GM13976 (cell line): ENCODE data around the gene NOTCH2.
"Not testable (repeated sequence)": the region's sequence is repeated elsewhere in the genome, so short reads cannot be mapped to it uniquely, and the experiment has no call there.

Experiments used
- DNase-seq: peaks from one replicate; pipeline ENCODE4 v3.0.0; 2012; ENCODE audit warnings: low spot score
- in situ Hi-C: fragments of 300-500 bp; cut with MboI; formaldehyde crosslinking; loops from one replicate; pipeline ENCODE4 v1.12.0; 2022; ENCODE audit warnings: low sequenced_read_pairs, mixed read lengths, inconsistent platforms; ENCODE audit not compliant: unreplicated experiment

Gene NOTCH2

DNA sequence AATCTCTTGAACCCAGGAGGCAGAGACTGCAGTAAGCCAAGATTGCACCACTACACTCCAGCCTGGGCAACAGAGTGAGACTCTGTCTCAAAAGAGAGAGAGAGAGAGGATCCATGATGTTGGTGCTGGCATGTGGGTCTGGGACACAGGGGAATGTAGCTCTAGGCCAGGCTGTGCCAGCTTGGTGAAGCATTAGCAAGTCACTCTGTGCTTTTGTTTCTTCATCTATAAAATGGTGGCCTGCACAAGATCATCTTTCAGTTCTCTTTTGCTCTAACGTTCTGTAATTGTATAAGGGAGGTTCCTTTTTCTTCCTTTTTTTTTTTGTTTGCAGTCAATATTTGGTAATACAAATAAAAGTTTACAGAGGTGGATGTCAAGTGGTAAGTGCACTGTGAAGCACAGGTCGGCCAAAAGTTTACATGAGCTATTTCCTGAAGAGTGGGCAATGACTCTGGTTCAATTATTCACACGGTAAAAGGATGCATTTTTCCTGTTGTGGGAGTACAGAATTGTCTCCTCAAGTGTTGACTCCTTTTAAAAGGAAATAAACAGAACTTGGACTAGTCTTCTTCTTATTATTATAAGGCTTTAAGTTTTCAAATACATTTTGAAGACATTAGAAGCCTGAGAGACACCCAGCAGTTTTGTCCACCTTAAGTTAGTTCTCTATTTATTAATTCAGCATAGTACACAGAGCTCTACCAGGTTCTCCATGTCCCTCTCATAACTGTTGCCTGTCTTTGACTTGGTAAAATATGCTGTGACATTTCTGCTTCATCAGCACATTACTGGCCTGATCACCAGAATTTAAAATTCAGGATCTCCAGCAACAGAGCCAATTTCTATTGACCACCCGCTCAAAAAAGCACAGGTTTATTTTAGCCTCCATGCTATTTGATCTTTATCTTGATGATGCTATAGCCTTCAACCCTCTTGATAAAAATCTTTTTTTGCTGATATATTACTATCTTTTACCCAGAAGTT is 23.1 kb upstream of the NOTCH2 start:
- DNase-seq, in situ Hi-C loops: not testable (repeated sequence)

DNA sequence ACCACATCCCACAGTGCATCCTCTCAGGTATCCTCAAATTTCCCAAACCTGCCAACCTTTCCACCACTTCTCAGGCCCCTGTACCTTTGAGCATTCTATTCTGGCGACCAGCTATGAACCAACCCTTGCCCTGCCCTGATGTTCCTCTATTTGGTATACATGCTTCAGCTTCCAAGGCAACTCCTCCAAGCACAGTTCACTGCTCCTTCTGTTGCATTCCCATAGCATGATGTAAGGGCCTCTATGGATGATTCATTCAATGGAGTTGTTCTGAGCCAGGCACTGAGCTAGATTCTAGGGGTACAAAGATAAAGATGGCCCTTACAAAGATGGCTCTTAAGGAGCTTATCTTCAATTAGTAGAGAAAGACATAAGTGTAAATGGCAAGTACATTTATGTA is 21.4 kb upstream of the NOTCH2 start:
- in situ Hi-C loops, DNase-seq: not testable (repeated sequence)

DNA sequence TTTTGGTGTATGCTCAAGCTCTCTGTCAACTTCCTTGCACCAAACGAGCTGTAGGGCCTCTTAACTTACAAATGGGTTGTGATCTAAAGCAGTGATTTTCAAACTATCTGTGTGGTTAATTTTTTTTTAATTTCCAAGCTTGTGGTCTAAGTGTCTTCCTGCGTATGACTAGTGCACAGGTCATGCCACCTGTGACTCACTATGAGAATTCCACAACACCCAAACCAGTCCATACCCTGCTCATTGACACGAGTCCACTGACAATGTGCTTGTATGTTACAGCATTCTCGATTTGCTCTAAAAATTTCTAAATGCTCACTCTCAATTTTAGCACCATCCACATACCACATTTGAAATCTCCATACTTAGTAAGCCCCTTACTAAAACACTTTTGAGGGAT is 18.5 kb upstream of the NOTCH2 start:
- in situ Hi-C loops, DNase-seq: not testable (repeated sequence)

- in situ Hi-C loops, result not testable (repeated sequence)
Measured at GRCh38 chr1:120069920-120070214, 405 bp upstream of the NOTCH2 start.

DNA sequence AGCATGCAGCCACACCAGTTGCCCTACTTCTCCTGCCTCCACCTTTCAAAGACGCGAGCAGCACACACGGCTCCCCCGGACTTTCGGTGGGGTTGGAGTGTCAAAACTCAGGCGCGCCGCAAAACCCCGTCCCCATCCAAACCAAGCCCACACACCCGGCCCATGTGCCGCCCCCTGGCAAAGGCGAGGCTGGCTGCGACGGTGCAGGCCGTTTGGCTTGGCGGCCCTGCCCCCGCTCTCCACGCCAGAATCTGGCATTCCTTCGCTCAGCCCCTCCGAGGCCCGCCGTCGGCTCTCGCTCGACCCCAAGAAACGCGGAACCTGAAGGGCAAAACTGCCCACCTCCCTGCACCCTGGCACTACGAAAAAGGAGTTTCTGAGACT is 787 bp downstream of the NOTCH2 start:
- DNase-seq, in situ Hi-C loops: not testable (repeated sequence)

More at GRCh38 chr1:120069920-120070214, 405 bp upstream of the NOTCH2 start:
- not testable (repeated sequence) for DNase-seq

- DNase-seq, in situ Hi-C loops: not testable (repeated sequence)
Measured at GRCh38 chr1:120048208-120048607, 21.3 kb downstream of the NOTCH2 start.

GRCh38 chr1:120041771-120042170 is 27.7 kb downstream of the NOTCH2 start:
- in situ Hi-C loops, DNase-seq: not testable (repeated sequence)

DNA sequence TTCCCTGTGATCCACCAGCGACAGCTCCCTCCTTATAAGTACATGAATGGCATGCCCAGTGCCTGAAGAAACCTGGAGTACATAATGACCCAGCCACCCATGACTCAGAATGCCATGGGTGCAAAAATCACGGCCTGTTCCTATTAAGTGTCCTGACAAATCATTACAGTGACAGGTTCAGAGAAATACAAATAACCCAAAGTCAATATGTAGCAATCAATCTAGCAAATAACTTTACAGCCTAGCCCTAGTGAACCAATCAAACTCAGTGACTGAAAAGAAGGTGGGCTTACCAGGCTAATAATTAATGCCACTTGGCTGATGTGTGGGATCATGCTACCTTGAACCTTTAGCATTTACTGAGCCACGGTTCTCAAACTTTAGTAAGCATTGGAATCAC is 37.2 kb downstream of the NOTCH2 start:
- DNase-seq, in situ Hi-C loops: not testable (repeated sequence)

- in situ Hi-C loops, DNase-seq: not testable (repeated sequence)
Measured at GRCh38 chr1:120023791-120024190, 45.7 kb downstream of the NOTCH2 start.

GRCh38 chr1:120014978-120015377 is 54.5 kb downstream of the NOTCH2 start:
- in situ Hi-C loops, DNase-seq: not testable (repeated sequence)

DNA sequence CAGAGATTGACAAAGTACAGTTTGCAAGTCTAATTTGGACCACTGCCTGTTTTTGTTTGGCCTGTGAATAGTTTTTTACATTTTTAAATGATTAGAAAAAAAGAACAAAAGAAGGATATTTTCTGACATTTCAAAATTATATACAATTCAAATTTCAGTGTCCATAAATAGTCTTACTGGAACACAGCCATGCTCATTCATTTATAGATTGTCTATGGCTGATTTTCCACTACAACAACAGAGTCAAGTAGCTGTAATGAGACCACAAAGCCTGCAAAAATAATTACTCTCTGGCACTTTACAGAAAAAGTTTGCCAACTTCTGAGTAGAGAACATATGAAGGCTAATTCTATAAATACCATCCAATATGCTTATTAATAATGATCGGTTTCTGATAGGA is 61.1 kb downstream of the NOTCH2 start:
- in situ Hi-C loops, DNase-seq: not testable (repeated sequence)

DNA sequence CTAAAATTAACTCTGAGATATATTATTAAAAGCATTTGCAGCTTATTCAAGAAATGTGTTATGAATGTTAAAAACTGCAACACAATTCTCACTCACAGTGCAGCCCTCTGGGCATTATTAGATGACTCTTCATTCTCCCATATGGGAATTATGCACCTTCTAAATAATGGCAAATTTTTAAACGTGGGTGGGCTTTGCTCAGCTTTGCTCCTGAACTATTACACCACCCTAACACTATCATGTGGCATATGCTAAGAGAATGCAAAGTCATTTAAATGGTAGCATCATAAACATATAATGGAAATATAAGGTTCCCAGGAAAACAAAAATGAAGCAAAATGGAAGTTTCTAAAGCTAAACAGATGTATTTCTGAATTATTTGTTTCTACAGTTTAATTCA is 61.6 kb downstream of the NOTCH2 start:
- DNase-seq, in situ Hi-C loops: not testable (repeated sequence)

DNA sequence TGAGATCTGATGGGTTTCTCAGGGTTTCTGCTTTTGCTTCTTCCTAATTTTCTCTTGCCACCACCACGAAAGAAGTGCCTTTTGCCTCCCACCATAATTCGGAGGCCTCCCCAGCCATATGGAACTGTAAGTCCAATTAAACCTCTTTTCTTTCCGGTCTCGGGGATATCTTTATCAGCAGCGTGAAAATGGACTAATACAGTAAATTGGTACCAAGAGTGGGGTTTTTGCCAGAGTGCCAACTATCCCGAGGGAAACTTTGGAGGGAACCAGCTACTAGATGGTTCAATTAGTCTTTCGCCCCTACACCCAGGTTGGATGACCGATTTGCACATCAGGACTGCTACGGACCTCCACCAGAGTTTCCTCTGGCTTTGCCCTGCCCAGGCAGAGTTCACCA is 68.4 kb downstream of the NOTCH2 start:
- in situ Hi-C loops, DNase-seq: not testable (repeated sequence)

DNA sequence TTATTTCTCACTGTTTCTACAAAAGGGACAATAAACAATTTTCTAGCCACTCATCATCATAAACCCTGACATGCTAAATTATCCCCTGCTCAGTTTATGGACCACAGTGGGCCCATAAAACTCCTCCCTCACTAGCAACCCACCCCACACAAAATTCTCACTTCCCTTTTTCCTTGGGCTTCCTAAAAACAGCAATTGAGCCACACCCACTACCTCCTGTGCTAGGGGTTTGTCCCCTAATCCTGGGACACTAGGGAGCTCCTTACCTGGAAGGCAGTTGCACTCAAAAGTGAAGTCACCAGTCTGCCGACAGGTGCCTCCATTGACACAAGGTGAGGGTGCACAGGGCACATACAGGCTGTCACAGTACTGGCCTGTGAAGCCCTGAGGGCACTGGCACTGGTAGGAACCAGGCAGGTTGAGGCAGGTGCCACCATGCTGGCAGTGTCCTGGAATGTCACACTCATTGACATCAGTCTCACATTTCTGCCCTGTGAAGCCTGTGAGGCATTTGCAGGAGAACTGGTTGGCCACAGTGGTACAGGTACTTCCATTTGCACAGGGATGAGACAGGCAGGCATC is 72.6 kb downstream of the NOTCH2 start:
- in situ Hi-C loops, DNase-seq: not testable (repeated sequence)

DNA sequence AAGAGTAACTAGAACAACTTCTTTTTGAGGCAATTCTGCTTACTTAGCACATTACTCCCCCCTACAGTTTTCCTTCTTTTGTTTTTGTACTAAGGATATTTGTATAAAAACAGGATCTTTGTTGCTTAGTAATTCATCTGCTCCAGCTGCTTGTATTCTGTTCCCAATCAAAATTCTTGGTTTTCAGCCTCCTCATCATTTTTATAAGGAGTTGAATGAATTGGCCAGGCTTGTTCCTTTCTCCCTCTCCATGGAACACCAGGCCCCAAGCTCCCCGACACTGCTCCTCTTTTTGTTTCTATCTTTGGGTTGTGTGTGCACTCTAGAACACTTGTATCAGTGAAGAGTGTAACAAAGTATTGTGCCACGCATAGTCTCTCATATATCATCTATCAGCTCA is 73.5 kb downstream of the NOTCH2 start:
- DNase-seq, in situ Hi-C loops: not testable (repeated sequence)
